Nephron (organoid): ENCODE results near the gene CPLX4.

ENCODE experiments used
- H3K27ac Mint-ChIP-seq, 3 experiments: 2 replicates each; pipeline ENCODE4 v1.8.0; 2020; ENCODE audit warnings: mixed read lengths in 3 of 3, mild to moderate bottlenecking in 2 of 3, moderate library complexity in 1 of 3
- H3K27me3 Mint-ChIP-seq: 2 replicates; pipeline ENCODE4 v1.8.0; 2021; ENCODE audit warnings: low read depth, mild to moderate bottlenecking, moderate library complexity, mixed read lengths
- H3K36me3 Mint-ChIP-seq: 2 replicates; pipeline ENCODE4 v1.8.0; 2020; ENCODE audit warnings: low read depth, mixed read lengths
- H3K4me1 Mint-ChIP-seq: 2 replicates; pipeline ENCODE4 v1.8.0; 2020; ENCODE audit warnings: mixed read lengths
- H3K4me3 Mint-ChIP-seq, 3 experiments: 2 replicates each; pipeline ENCODE4 v1.8.0; 2020; ENCODE audit warnings: mild to moderate bottlenecking in 3 of 3, mixed read lengths in 3 of 3, moderate library complexity in 2 of 3
- H3K9me3 Mint-ChIP-seq: 2 replicates; pipeline ENCODE4 v1.8.0; 2020; ENCODE audit warnings: mixed read lengths
- CTCF ChIP-seq, 3 experiments: fragments of 200-600 bp; sonication (generic); IDR thresholded peaks; one replicate each; pipeline ENCODE4 v1.5.0; 2021; ENCODE audit warnings: antibody characterized with exemption in 3 of 3; ENCODE audit not compliant: unreplicated experiment in 3 of 3

CPLX4 gene

GRCh38 chr18:59272891-59273758, 45.3 kb downstream of the CPLX4 start, which contains the start of gene RAX:
Gene RAX, minus strand, starts transcription at chr18:59273454. Its CDS starts 248 bp downstream, at chr18:59273206.
- Mint-ChIP-seq H3K4me3 (peak within 1 kb of the TSS; percentile 50 to 74 (median 53)), H3K36me3 (no peaks in the 10 kb centered on the region)
- TF ChIP-seq CTCF (IDR thresholded peaks at IDR 0.05; ENCODE audit: unreplicated experiment in 3 of 3): peak in 2 of 3 experiments; percentile 31 to 51

GRCh38 chr18:59272221-59272888, 46.1 kb downstream of the CPLX4 start:
- H3K9me3 Mint-ChIP-seq: no peaks in the 10 kb centered on the region
- no peak overlapping the region for H3K27ac Mint-ChIP-seq
- H3K27me3 Mint-ChIP-seq: peaks cover 92% of the 10 kb centered on the region
- peak overlapping the region in 2 of 3 experiments; percentile 15 to 21 for H3K4me3 Mint-ChIP-seq
- no peak for TF ChIP-seq CTCF (IDR thresholded peaks at IDR 0.05; ENCODE audit: unreplicated experiment in 3 of 3)
- no peaks in the 10 kb centered on the region for H3K36me3 Mint-ChIP-seq
- peaks cover 18% of the 10 kb centered on the region for H3K4me1 Mint-ChIP-seq

More at GRCh38 chr18:59272891-59273758, 45.3 kb downstream of the CPLX4 start, which contains the start of gene RAX:
- peaks cover 10% of the 10 kb centered on the region for H3K4me1 Mint-ChIP-seq
- peaks cover 92% of the 10 kb centered on the region for H3K27me3 Mint-ChIP-seq
- H3K9me3 Mint-ChIP-seq: no peaks in the 10 kb centered on the region
- H3K27ac Mint-ChIP-seq: no peak within 1 kb of the TSS

- no peaks in the 10 kb centered on the region for H3K36me3 Mint-ChIP-seq
- no peak overlapping the region for H3K27ac Mint-ChIP-seq
- TF ChIP-seq CTCF (IDR thresholded peaks at IDR 0.05; ENCODE audit: unreplicated experiment in 3 of 3): no peak
- H3K9me3 Mint-ChIP-seq: no peaks in the 10 kb centered on the region
- peaks cover 92% of the 10 kb centered on the region for H3K27me3 Mint-ChIP-seq
- H3K4me1 Mint-ChIP-seq: peaks cover 21% of the 10 kb centered on the region
- H3K4me3 Mint-ChIP-seq: peak overlapping the region in 2 of 3 experiments; percentile 15 to 21
Observed at GRCh38 chr18:59271606-59272220, 46.7 kb downstream of the CPLX4 start.

GRCh38 chr18:59270689-59271257, 47.7 kb downstream of the CPLX4 start:
- TF ChIP-seq CTCF (IDR thresholded peaks at IDR 0.05; ENCODE audit: unreplicated experiment in 3 of 3): no peak
- no peaks in the 10 kb centered on the region for H3K36me3 Mint-ChIP-seq
- peaks cover 21% of the 10 kb centered on the region for H3K4me1 Mint-ChIP-seq
- H3K4me3 Mint-ChIP-seq: peak overlapping the region in 1 of 3 experiments; percentile 53
- H3K9me3 Mint-ChIP-seq: no peaks in the 10 kb centered on the region
- H3K27ac Mint-ChIP-seq: no peak overlapping the region
- peaks cover 92% of the 10 kb centered on the region for H3K27me3 Mint-ChIP-seq

GRCh38 chr18:59269563-59270119, 48.8 kb downstream of the CPLX4 start:
- Mint-ChIP-seq H3K4me3 (peak overlapping the region; percentile 54 to 82 (median 76)), H3K4me1 (peaks cover 21% of the 10 kb centered on the region), H3K36me3 (no peaks in the 10 kb centered on the region)

More at GRCh38 chr18:59269563-59270119, 48.8 kb downstream of the CPLX4 start:
- no peaks in the 10 kb centered on the region for H3K9me3 Mint-ChIP-seq
- peaks cover 92% of the 10 kb centered on the region for H3K27me3 Mint-ChIP-seq
- TF ChIP-seq CTCF (IDR thresholded peaks at IDR 0.05; ENCODE audit: unreplicated experiment in 3 of 3): no peak
- no peak overlapping the region for H3K27ac Mint-ChIP-seq
